GM04504 (cell line): ENCODE results near the gene CCDC171.
"Not testable (repeated sequence)": the region's sequence is repeated elsewhere in the genome, so short reads cannot be mapped to it uniquely, and the experiment has no call there.

ENCODE experiments used
- DNase-seq: peaks from one replicate; pipeline ENCODE4 v3.0.0-alpha.2; 2012; ENCODE audit warnings: low read depth

Gene CCDC171

GRCh38 chr9:15763371-15763770 is 210.5 kb downstream of the CCDC171 start:
- no peak for DNase-seq

- no peak for DNase-seq
These were observed 211.3 kb downstream of the CCDC171 start for GRCh38 chr9:15764131-15764530.

- DNase-seq = no peak
These were observed 216.7 kb downstream of the CCDC171 start for GRCh38 chr9:15769547-15769946.

GRCh38 chr9:15778861-15779260 is 226.0 kb downstream of the CCDC171 start:
- DNase-seq = no peak

GRCh38 chr9:15782106-15782505 is 229.3 kb downstream of the CCDC171 start:
- DNase-seq = no peak

- no peak for DNase-seq
These were observed 232.7 kb downstream of the CCDC171 start for GRCh38 chr9:15785584-15785983.

- DNase-seq = no peak
These were observed 233.8 kb downstream of the CCDC171 start for GRCh38 chr9:15786616-15787015.

- not testable (repeated sequence) for DNase-seq
These were observed 257.5 kb downstream of the CCDC171 start for GRCh38 chr9:15810219-15810899.

- DNase-seq = no peak
These were observed 260.2 kb downstream of the CCDC171 start for GRCh38 chr9:15813076-15813475.

- DNase-seq = no peak
These were observed 271.5 kb downstream of the CCDC171 start for GRCh38 chr9:15824310-15824709.

GRCh38 chr9:15831384-15831783 is 278.5 kb downstream of the CCDC171 start:
- DNase-seq = no peak

GRCh38 chr9:15834541-15834940 is 281.7 kb downstream of the CCDC171 start:
- DNase-seq = no peak

- peak; percentile 24 for DNase-seq
These were observed 284.3 kb downstream of the CCDC171 start for GRCh38 chr9:15837079-15837679.

- DNase-seq = no peak
These were observed 289.2 kb downstream of the CCDC171 start for GRCh38 chr9:15842051-15842450.

- DNase-seq = no peak
These were observed 290.5 kb downstream of the CCDC171 start for GRCh38 chr9:15843316-15843715.

GRCh38 chr9:15843931-15844330 is 291.1 kb downstream of the CCDC171 start:
- no peak for DNase-seq

- DNase-seq = no peak
These were observed 293.8 kb downstream of the CCDC171 start for GRCh38 chr9:15846611-15847010.

GRCh38 chr9:15849871-15850270 is 297.0 kb downstream of the CCDC171 start:
- DNase-seq = no peak

GRCh38 chr9:15851766-15852165 is 298.9 kb downstream of the CCDC171 start:
- no peak for DNase-seq

GRCh38 chr9:15856591-15856990 is 303.7 kb downstream of the CCDC171 start:
- DNase-seq = peak; percentile 2

- DNase-seq = no peak
These were observed 314.5 kb downstream of the CCDC171 start for GRCh38 chr9:15867334-15867733.

- DNase-seq = no peak
These were observed 315.1 kb downstream of the CCDC171 start for GRCh38 chr9:15867988-15868387.

GRCh38 chr9:15873573-15874177 is 320.8 kb downstream of the CCDC171 start:
- DNase-seq = peak; percentile 18

- no peak for DNase-seq
These were observed 329.5 kb downstream of the CCDC171 start for GRCh38 chr9:15882328-15882727.
